ENCODE results near the gene TTLL5. TPM values are rescaled to one million over a fixed set of nuclear protein-coding genes. Genes with fewer than 3 reads are reported as not detected.

TTLL5 gene
- total and polyA plus RNA-seq, 2 of the 13 experiments (the other 11 are each of a cell fraction or from before 2014, with no cell fraction given) = 11.8 to 18.8 TPM

DNA sequence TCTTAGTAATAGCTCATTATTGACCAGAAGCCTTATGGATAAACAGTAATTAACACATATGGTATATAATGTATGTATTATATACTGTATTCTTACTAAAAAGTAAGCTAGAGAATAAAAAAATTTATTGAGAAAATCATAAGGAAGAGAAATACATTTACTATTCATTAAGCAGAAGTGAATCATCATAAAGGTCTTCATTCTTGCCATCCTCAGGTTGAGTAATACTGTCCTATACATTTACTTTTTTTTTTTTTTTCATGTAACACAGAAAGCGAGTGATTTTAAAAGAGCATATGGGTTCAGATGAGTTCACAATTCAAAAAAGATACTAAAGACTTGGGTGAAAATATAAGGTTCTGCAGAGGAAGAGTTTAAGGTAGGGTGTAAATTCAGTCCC, 168.3 kb downstream of the TTLL5 start (continued):
- no peak for TF ChIP-seq ZSCAN12 (CRISPR knock-in tag; IDR thresholded peaks at IDR 0.05)
- no peak for TF ChIP-seq AGO1 (IDR thresholded peaks at IDR 0.05; ENCODE audit: low read depth, low read length, poor library complexity, severe bottlenecking)
- TF ChIP-seq TCF7 (IDR thresholded peaks at IDR 0.05; ENCODE audit: low read depth) = no peak
- TF ChIP-seq ZNF883 (CRISPR knock-in tag; IDR thresholded peaks at IDR 0.05; ENCODE audit: not compliant biosample characterization) = no peak
- TF ChIP-seq, protein P1, sequence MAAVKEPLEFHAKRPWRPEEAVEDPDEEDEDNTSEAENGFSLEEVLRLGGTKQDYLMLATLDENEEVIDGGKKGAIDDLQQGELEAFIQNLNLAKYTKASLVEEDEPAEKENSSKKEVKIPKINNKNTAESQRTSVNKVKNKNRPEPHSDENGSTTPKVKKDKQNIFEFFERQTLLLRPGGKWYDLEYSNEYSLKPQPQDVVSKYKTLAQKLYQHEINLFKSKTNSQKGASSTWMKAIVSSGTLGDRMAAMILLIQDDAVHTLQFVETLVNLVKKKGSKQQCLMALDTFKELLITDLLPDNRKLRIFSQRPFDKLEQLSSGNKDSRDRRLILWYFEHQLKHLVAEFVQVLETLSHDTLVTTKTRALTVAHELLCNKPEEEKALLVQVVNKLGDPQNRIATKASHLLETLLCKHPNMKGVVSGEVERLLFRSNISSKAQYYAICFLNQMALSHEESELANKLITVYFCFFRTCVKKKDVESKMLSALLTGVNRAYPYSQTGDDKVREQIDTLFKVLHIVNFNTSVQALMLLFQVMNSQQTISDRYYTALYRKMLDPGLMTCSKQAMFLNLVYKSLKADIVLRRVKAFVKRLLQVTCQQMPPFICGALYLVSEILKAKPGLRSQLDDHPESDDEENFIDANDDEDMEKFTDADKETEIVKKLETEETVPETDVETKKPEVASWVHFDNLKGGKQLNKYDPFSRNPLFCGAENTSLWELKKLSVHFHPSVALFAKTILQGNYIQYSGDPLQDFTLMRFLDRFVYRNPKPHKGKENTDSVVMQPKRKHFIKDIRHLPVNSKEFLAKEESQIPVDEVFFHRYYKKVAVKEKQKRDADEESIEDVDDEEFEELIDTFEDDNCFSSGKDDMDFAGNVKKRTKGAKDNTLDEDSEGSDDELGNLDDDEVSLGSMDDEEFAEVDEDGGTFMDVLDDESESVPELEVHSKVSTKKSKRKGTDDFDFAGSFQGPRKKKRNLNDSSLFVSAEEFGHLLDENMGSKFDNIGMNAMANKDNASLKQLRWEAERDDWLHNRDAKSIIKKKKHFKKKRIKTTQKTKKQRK (IDR thresholded peaks at IDR 0.05; ENCODE audit: low read length) = no peak

DNA sequence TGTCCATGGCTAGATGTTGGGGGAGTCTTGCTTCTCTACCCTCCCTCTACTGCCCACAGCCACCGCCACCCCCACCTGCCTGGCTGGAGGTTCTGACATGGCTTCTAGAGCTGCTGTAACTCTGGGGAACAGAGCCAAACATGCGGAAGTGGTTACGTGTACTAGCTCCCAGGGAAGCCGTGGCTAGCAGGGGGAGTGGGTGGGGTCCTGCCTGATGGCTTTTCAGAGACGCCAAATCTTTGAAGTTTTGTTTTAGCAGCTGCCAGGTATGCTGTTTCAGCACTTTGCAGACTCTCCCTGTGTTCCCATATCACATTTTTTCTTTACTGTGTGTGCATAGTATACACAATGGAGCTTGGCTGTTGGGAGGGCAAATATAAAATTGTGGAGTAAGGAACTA, 170.4 kb downstream of the TTLL5 start:
- ATAC-seq (no peak), FAIRE-seq (no peak), DNase-seq (ENCODE audit: low spot score) (peak; percentile 27)
- no peak overlapping the region for H3K9ac ChIP-seq (ENCODE audit: insufficient read depth, low read depth, low read length)
- H3K9me3 ChIP-seq (ENCODE audit: low read length) = no peaks in the 10 kb centered on the region
- H3K36me3 ChIP-seq (replicated peaks in 1 of 2; ENCODE audit: control insufficient read depth in 1 of 2, insufficient read depth in 2 of 2, low read length in 2 of 2) = no peaks in the 10 kb centered on the region
- no peak overlapping the region for H3K4me2 ChIP-seq (ENCODE audit: low read depth, low read length)
- H3K4me1 ChIP-seq (ENCODE audit: insufficient read depth, low read length) = peaks cover 34% of the 10 kb centered on the region
- H3K79me2 ChIP-seq (ENCODE audit: insufficient read depth, low read length) = no peaks in the 10 kb centered on the region
- in situ Hi-C loops (cut with HindIII; ENCODE audit: extremely low pct_ligation_motif_present, low pct_unique_long_range_greater_than_20kb) (no loop called here), intact Hi-C loops (cut with micrococcal nuclease; ENCODE audit: unreplicated experiment) (no loop called here)
- no TSS peak for BruUV-seq (replicated peaks)
- CTCF ChIA-PET (ENCODE audit: low intra/inter-chr PET ratio, low total read pairs) = no interaction called here
- no peaks in the 10 kb centered on the region for H3K27me3 ChIP-seq (ENCODE audit: control insufficient read depth in 1 of 2, insufficient read depth in 2 of 2, low read length in 2 of 2)
- H2AFZ ChIP-seq (ENCODE audit: low read length) = no peak overlapping the region
- no peak overlapping the region for H3K27ac ChIP-seq (ENCODE audit: extremely low read length, insufficient read depth, low read length)
- TF ChIP-seq ZNF672 (CRISPR knock-in tag; IDR thresholded peaks at IDR 0.05) (no peak), ZNF12 (CRISPR knock-in tag; IDR thresholded peaks at IDR 0.05) (peak; percentile 82; the same call in 1 of the 2 replicates), MAFF (IDR thresholded peaks at IDR 0.05; ENCODE audit: low read depth, low read length) (peak; percentile 32; the same call in 1 of the 2 replicates), MED13 (CRISPR knock-in tag; IDR thresholded peaks at IDR 0.05) (no peak), MAFK (conservative IDR thresholded peaks at IDR 0.05 in 1 of 2, IDR thresholded peaks at IDR 0.05 in 1 of 2; ENCODE audit: low read length in 2 of 2) (peak; percentile 36 to 48)
- no peak overlapping the region for H3K4me3 ChIP-seq (replicated peaks in 1 of 3; ENCODE audit: insufficient read depth in 1 of 3, low read depth in 2 of 3, low read length in 3 of 3)
- no peaks in the 10 kb centered on the region for H4K20me1 ChIP-seq (ENCODE audit: insufficient read depth, low read length)
- 67% methylated on average over 5 of the region's 5 CpGs for WGBS (ENCODE audit: low lambda C conversion rate)
- POLR2A ChIA-PET = no interaction called here
